SU-DHL-6 (cell line): ENCODE results near the gene TBC1D22A.

Experiments used
- CTCF ChIP-seq: fragments of 200-600 bp; sonication (generic); IDR thresholded peaks from one replicate; pipeline ENCODE4 v1.5.1; 2017; ENCODE audit warnings: antibody characterized with exemption, mild to moderate bottlenecking, low read length, moderate library complexity; ENCODE audit not compliant: insufficient read depth, poor library complexity, severe bottlenecking
- EZH2phosphoT487 ChIP-seq: fragments of 200-600 bp; sonication (generic), shearing (Covaris generic); conservative IDR thresholded peaks from 2 replicates; pipeline ENCODE4 v1.6.1; 2018; ENCODE audit warnings: mild to moderate bottlenecking, antibody characterized with exemption, low read length, moderate library complexity, mixed read lengths

- TF ChIP-seq CTCF (no peak), EZH2phosphoT487 (no peak)
Measured at GRCh38 chr22:47187176-47187957, 424.9 kb downstream of the TBC1D22A start.
